Peyer's patch (tissue), 4 donors: Measurements from ENCODE around the gene FAM83F. TPM values are rescaled to one million over a fixed set of nuclear protein-coding genes. Genes with fewer than 3 reads are reported as not detected.

Experiments used
- DNase-seq, 3 donors: peaks; one replicate each; pipeline ENCODE4 v3.0.0-alpha.2; 2017 to 2019
- H3K27ac ChIP-seq, 4 donors: fragments of 200-600 bp; sonication (generic); one replicate each; pipeline ENCODE4 v1.5.1; 2016 to 2019
- H3K27me3 ChIP-seq, 2 donors: fragments of 200-600 bp; sonication (generic); one replicate each; pipeline ENCODE4 v1.5.1; 2019
- H3K36me3 ChIP-seq, 3 donors: fragments of 200-600 bp; sonication (generic); one replicate each; pipeline ENCODE4 v1.5.1; 2016 to 2019
- H3K4me1 ChIP-seq, 4 donors: fragments of 200-600 bp; sonication (generic); one replicate each; pipeline ENCODE4 v1.5.1; 2016 to 2019
- H3K4me3 ChIP-seq, 4 donors: fragments of 200-600 bp; sonication (generic); 1 replicate in 3 of 4; 2 replicates in 1 of 4; pipeline ENCODE4 v1.5.1; 2016 to 2019; ENCODE audit warnings: mild to moderate bottlenecking in 1 of 4
- H3K9me3 ChIP-seq, 4 donors: fragments of 200-600 bp; sonication (generic); one replicate each; pipeline ENCODE4 v1.5.1; 2016 to 2019; ENCODE audit warnings: mild to moderate bottlenecking in 1 of 4
- CTCF ChIP-seq, 6 experiments: fragments of 450-650 bp in 4 of 6; fragments of 200-600 bp in 2 of 6; sonication (generic) in 1 of 6; IDR thresholded peaks; one replicate each; pipeline ENCODE4 v1.5.1; 2017 to 2019; ENCODE audit warnings: antibody characterized with exemption in 6 of 6, mild to moderate bottlenecking in 3 of 6, moderate library complexity in 1 of 6
- POLR2A ChIP-seq, 2 donors: fragments of 450-650 bp; IDR thresholded peaks; one replicate each; pipeline ENCODE4 v1.5.1; 2017; ENCODE audit warnings: antibody characterized with exemption in 2 of 2, mild to moderate bottlenecking in 2 of 2, moderate library complexity in 2 of 2
- total RNA-seq, 4 donors: library from RNA; depleted of rRNA; stranded (reverse); fragments of >200 nt; gene quantifications; one replicate each; pipeline ENCODE4 v1.1.0, GENCODE V29; 2016

The FAM83F gene
- total RNA-seq, 4 donors from 2014 or later, result 9.9 to 66.0 (median 51.1) TPM

- peak in 1 of 3 donors; percentile 30 for DNase-seq
- H3K36me3 ChIP-seq, result no peaks in the 10 kb centered on the region
- no peak overlapping the region for H3K27ac ChIP-seq
- H3K4me1 ChIP-seq, result peaks cover 0 to 40% (median 5%) of the 10 kb centered on the region in 4 donors
- no peaks in the 10 kb centered on the region for H3K27me3 ChIP-seq
- no peaks in the 10 kb centered on the region for H3K9me3 ChIP-seq
- no peak overlapping the region for H3K4me3 ChIP-seq
- no peak for TF ChIP-seq CTCF (IDR thresholded peaks at IDR 0.05)
- no peak for TF ChIP-seq POLR2A (IDR thresholded peaks at IDR 0.05)
Measured at GRCh38 chr22:40001800-40002577, 7.2 kb downstream of the FAM83F start.

GRCh38 chr22:40002935-40003715 is 8.4 kb downstream of the FAM83F start:
- peaks cover 0 to 29% (median 5%) of the 10 kb centered on the region in 4 donors for H3K4me1 ChIP-seq
- no peak overlapping the region for H3K4me3 ChIP-seq
- DNase-seq, result peak in 1 of 3 donors; percentile 36
- H3K36me3 ChIP-seq, result no peaks in the 10 kb centered on the region
- no peaks in the 10 kb centered on the region for H3K9me3 ChIP-seq
- TF ChIP-seq CTCF (IDR thresholded peaks at IDR 0.05), result no peak
- no peak for TF ChIP-seq POLR2A (IDR thresholded peaks at IDR 0.05)
- H3K27ac ChIP-seq, result no peak overlapping the region
- H3K27me3 ChIP-seq, result no peaks in the 10 kb centered on the region

- no peak for DNase-seq
- Histone ChIP-seq H3K36me3 (no peaks in the 10 kb centered on the region), H3K4me3 (no peak overlapping the region), H3K27ac (no peak overlapping the region), H3K4me1 (peaks cover 0 to 32% (median 2%) of the 10 kb centered on the region in 4 donors), H3K9me3 (no peaks in the 10 kb centered on the region), H3K27me3 (no peaks in the 10 kb centered on the region)
- no peak for TF ChIP-seq POLR2A (IDR thresholded peaks at IDR 0.05)
- no peak for TF ChIP-seq CTCF (IDR thresholded peaks at IDR 0.05)
Measured at GRCh38 chr22:40004836-40005235, 10.1 kb downstream of the FAM83F start.

GRCh38 chr22:40006641-40007040 is 11.9 kb downstream of the FAM83F start:
- DNase-seq, result peak in 1 of 3 donors; percentile 45
- Histone ChIP-seq H3K27ac (no peak overlapping the region), H3K36me3 (no peaks in the 10 kb centered on the region)

More at GRCh38 chr22:40006641-40007040, 11.9 kb downstream of the FAM83F start:
- TF ChIP-seq POLR2A (IDR thresholded peaks at IDR 0.05), result no peak
- no peak for TF ChIP-seq CTCF (IDR thresholded peaks at IDR 0.05)
- Histone ChIP-seq H3K4me1 (peaks cover 0 to 23% (median 3%) of the 10 kb centered on the region in 4 donors), H3K27me3 (no peaks in the 10 kb centered on the region), H3K9me3 (no peaks in the 10 kb centered on the region), H3K4me3 (no peak overlapping the region)
